ENCODE measurements around the gene GLCE.
A peak's percentile ranks its signal among the peaks of the same experiment; 100 is the strongest.

Gene GLCE

DNA sequence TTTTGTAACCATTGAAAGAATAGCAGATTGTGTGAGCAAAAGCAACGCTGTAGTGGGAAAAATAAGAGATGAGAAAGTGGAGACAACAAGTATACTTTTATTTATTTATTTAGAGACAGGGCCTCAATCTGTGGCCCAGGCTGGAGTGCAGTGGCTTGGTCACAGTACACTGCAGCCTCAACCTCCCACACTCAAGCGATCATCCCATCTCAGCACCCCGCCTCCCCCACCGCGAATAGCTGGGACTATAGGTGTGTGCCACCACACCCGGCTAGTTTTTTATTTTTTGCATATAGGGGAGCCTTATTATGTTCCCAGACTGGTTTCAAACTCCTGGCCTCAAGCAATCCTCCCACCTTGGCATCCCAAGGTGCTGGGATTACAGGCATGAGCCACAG is 1.6 kb upstream of the GLCE start:
- Histone ChIP-seq H4K12ac (ENCODE audit: low read depth, low read length) (no peak overlapping the region), H3K14ac (ENCODE audit: low read length) (no peak overlapping the region), H4K91ac (ENCODE audit: low read depth, low read length) (no peak overlapping the region), H3K27me3 (ENCODE audit: insufficient read depth, low read length) (no peaks in the 10 kb centered on the region), H3K36me3 (ENCODE audit: control insufficient read depth in 1 of 2, insufficient read depth in 2 of 2, low read length in 2 of 2) (no peaks in the 10 kb centered on the region), H2AK5ac (ENCODE audit: low read length) (no peak overlapping the region), H3K4me3 (ENCODE audit: low read depth, low read length) (no peak overlapping the region), H3K4ac (ENCODE audit: low read depth, low read length) (no peak overlapping the region), H3K79me2 (ENCODE audit: control insufficient read depth, insufficient read depth, low read length, poor library complexity) (peaks cover 9% of the 10 kb centered on the region), H3K9ac (ENCODE audit: low read length) (no peak overlapping the region), H2BK120ac (ENCODE audit: insufficient read depth, low read length, poor library complexity) (no peak overlapping the region), H3K4me1 (ENCODE audit: control insufficient read depth in 1 of 2, insufficient read depth in 2 of 2, low read length in 2 of 2) (no peaks in the 10 kb centered on the region), H3K27ac (ENCODE audit: low read depth, low read length) (no peak overlapping the region), H2AFZ (ENCODE audit: insufficient read depth, low read length, poor library complexity) (no peak overlapping the region), H4K8ac (ENCODE audit: low read depth, low read length) (no peak overlapping the region), H3K79me1 (ENCODE audit: low read length) (peaks cover 11% of the 10 kb centered on the region), H3K4me2 (ENCODE audit: low read length) (no peak overlapping the region), H3K9me3 (ENCODE audit: insufficient read depth, low read depth, low read length) (no peaks in the 10 kb centered on the region), H3K23ac (ENCODE audit: low read length) (no peak overlapping the region), H3K18ac (ENCODE audit: low read length) (no peak overlapping the region), H2BK12ac (ENCODE audit: low read length) (peak overlapping the region; percentile 48), H2BK5ac (ENCODE audit: low read depth, low read length, poor library complexity) (no peak overlapping the region)
- no peak for DNase-seq
- WGBS (ENCODE audit: extremely low coverage, insufficient coverage, insufficient read length) = no CpG with 5 or more reads among the region's 6 CpGs

DNA sequence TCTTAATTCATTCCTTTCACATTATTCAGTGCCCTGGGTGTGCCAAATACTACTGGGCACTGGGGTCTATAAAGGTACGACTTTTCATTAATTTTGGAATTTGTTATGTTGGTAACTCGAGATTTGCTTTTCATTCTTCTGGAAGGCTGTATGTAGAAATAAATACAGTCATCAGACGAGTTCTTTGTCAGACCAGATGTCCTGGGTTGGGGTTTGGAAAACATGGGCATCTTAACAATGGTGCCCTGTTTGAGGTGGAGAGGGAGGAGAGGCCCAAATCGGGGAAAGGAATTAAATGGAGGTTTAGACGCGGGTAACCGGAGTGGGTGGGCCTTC is 662 bp upstream of the GLCE start:
- peak overlapping the region; percentile 68 for H3K18ac ChIP-seq (ENCODE audit: low read length)
- H4K8ac ChIP-seq (ENCODE audit: low read depth, low read length) = peak overlapping the region; percentile 92
- H2BK120ac ChIP-seq (ENCODE audit: insufficient read depth, low read length, poor library complexity) = peak overlapping the region; percentile 48
- H3K9me3 ChIP-seq (ENCODE audit: insufficient read depth, low read depth, low read length) = no peaks in the 10 kb centered on the region
- DNase-seq = no peak
- no peak overlapping the region for H2AK5ac ChIP-seq (ENCODE audit: low read length)
- peak overlapping the region; percentile 79 for H4K12ac ChIP-seq (ENCODE audit: low read depth, low read length)
- no peak overlapping the region for H3K14ac ChIP-seq (ENCODE audit: low read length)
- H3K36me3 ChIP-seq (ENCODE audit: control insufficient read depth in 1 of 2, insufficient read depth in 2 of 2, low read length in 2 of 2) = no peaks in the 10 kb centered on the region
- H3K4me1 ChIP-seq (ENCODE audit: control insufficient read depth in 1 of 2, insufficient read depth in 2 of 2, low read length in 2 of 2) = no peaks in the 10 kb centered on the region
- no peaks in the 10 kb centered on the region for H3K27me3 ChIP-seq (ENCODE audit: insufficient read depth, low read length)
- H3K27ac ChIP-seq (ENCODE audit: low read depth, low read length) = no peak overlapping the region
- peak overlapping the region; percentile 11 for H2BK5ac ChIP-seq (ENCODE audit: low read depth, low read length, poor library complexity)
- peaks cover 11% of the 10 kb centered on the region for H3K79me1 ChIP-seq (ENCODE audit: low read length)
- no peak overlapping the region for H3K23ac ChIP-seq (ENCODE audit: low read length)
- peak overlapping the region; percentile 67 for H4K91ac ChIP-seq (ENCODE audit: low read depth, low read length)
- peak overlapping the region; percentile 66 for H2AFZ ChIP-seq (ENCODE audit: insufficient read depth, low read length, poor library complexity)
- peak overlapping the region; percentile 38 for H3K9ac ChIP-seq (ENCODE audit: low read length)
- no CpG with 5 or more reads among the region's 7 CpGs for WGBS (ENCODE audit: extremely low coverage, insufficient coverage, insufficient read length)
- H3K79me2 ChIP-seq (ENCODE audit: control insufficient read depth, insufficient read depth, low read length, poor library complexity) = peaks cover 9% of the 10 kb centered on the region
- peak overlapping the region; percentile 70 for H3K4me3 ChIP-seq (ENCODE audit: low read depth, low read length)
- no peak overlapping the region for H2BK12ac ChIP-seq (ENCODE audit: low read length)
- H3K4ac ChIP-seq (ENCODE audit: low read depth, low read length) = no peak overlapping the region
- peak overlapping the region; percentile 90 for H3K4me2 ChIP-seq (ENCODE audit: low read length)

DNA sequence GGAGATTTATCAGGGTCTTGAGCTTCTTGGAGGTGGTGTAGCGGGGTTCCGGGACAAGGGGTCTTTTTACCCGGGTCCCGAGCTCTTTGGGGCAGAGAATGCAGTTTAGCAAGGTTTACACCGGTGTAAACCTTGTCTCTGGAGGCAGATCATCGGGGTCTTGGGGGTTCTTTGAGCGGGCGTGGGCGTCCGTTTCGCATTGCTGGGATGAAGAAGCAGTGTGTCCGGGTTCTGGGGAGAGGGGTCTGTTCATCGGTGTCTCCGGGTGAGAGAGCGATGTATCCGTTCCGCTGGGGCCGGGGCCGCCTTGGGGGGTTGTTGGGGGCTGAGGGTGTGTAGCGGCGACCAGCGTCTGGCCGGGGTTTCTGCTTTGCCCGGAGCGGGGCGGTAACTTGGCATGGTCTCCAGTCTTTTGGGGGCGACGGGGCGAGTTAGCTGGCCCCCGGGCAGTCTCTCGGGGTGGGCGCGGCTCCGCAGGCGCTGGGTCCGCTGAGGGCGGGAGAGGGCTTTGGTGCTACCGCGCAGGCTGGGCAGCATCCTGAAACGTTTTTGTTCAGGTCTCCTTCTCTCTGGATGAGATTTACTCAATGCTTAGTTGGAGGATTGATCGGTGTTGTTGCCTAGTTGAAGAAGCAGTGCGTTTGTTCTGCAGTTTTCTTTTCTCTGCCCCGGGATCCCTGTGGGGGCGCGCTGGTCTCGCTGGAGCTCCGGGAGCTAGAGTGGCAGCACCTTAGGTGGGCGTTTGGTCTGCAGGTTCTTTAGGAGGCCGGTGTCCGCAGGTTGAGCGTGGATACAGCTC is 843 bp downstream of the GLCE start:
- Histone ChIP-seq H4K12ac (ENCODE audit: low read depth, low read length) (peak overlapping the region; percentile 32), H2BK12ac (ENCODE audit: low read length) (no peak overlapping the region)
- WGBS (ENCODE audit: extremely low coverage, insufficient coverage, insufficient read length) = no CpG with 5 or more reads among the region's 51 CpGs

DNA sequence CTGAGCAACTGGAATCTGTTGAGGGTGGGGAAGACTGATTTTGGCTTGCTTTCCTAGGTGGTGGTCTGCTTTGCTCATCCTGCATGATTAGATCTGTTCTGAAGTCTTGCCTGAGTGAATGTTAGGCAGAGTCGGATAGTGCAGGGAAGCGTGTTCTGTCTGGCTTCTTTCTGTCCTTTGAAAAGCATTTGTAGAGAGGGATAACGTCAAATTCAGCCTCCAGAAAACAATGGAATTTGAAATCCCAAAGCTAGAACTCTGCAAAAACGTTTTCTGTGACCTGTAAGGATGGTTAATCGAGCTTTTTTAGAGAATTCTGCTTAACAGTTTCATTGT is 1.4 kb downstream of the GLCE start:
- Histone ChIP-seq H3K4me1 (ENCODE audit: control insufficient read depth in 1 of 2, insufficient read depth in 2 of 2, low read length in 2 of 2) (no peaks in the 10 kb centered on the region), H3K23ac (ENCODE audit: low read length) (no peak overlapping the region), H3K4ac (ENCODE audit: low read depth, low read length) (peak overlapping the region; percentile 1), H3K4me3 (ENCODE audit: low read depth, low read length) (peak overlapping the region; percentile 87), H4K91ac (ENCODE audit: low read depth, low read length) (no peak overlapping the region), H3K36me3 (ENCODE audit: control insufficient read depth in 1 of 2, insufficient read depth in 2 of 2, low read length in 2 of 2) (no peaks in the 10 kb centered on the region), H3K27me3 (ENCODE audit: insufficient read depth, low read length) (no peaks in the 10 kb centered on the region), H3K18ac (ENCODE audit: low read length) (no peak overlapping the region), H4K8ac (ENCODE audit: low read depth, low read length) (no peak overlapping the region), H3K4me2 (ENCODE audit: low read length) (peak overlapping the region; percentile 77), H2BK120ac (ENCODE audit: insufficient read depth, low read length, poor library complexity) (peak overlapping the region; percentile 57), H3K79me1 (ENCODE audit: low read length) (peaks cover 11% of the 10 kb centered on the region), H2AK5ac (ENCODE audit: low read length) (no peak overlapping the region), H3K14ac (ENCODE audit: low read length) (no peak overlapping the region), H3K79me2 (ENCODE audit: control insufficient read depth, insufficient read depth, low read length, poor library complexity) (peaks cover 9% of the 10 kb centered on the region), H4K12ac (ENCODE audit: low read depth, low read length) (no peak overlapping the region), H3K9ac (ENCODE audit: low read length) (peak overlapping the region; percentile 28), H2AFZ (ENCODE audit: insufficient read depth, low read length, poor library complexity) (no peak overlapping the region), H3K27ac (ENCODE audit: low read depth, low read length) (no peak overlapping the region), H2BK12ac (ENCODE audit: low read length) (no peak overlapping the region), H3K9me3 (ENCODE audit: insufficient read depth, low read depth, low read length) (no peaks in the 10 kb centered on the region), H2BK5ac (ENCODE audit: low read depth, low read length, poor library complexity) (no peak overlapping the region)
- no CpG with 5 or more reads among the region's 5 CpGs for WGBS (ENCODE audit: extremely low coverage, insufficient coverage, insufficient read length)
- no peak for DNase-seq

More for the DNA sequence above, 843 bp downstream of the GLCE start:
- Histone ChIP-seq H2AK5ac (ENCODE audit: low read length) (no peak overlapping the region), H2BK5ac (ENCODE audit: low read depth, low read length, poor library complexity) (no peak overlapping the region), H2BK120ac (ENCODE audit: insufficient read depth, low read length, poor library complexity) (peak overlapping the region; percentile 57), H3K79me2 (ENCODE audit: control insufficient read depth, insufficient read depth, low read length, poor library complexity) (peaks cover 9% of the 10 kb centered on the region), H3K9ac (ENCODE audit: low read length) (peak overlapping the region; percentile 79), H3K36me3 (ENCODE audit: control insufficient read depth in 1 of 2, insufficient read depth in 2 of 2, low read length in 2 of 2) (no peaks in the 10 kb centered on the region), H4K91ac (ENCODE audit: low read depth, low read length) (peak overlapping the region; percentile 10), H3K18ac (ENCODE audit: low read length) (peak overlapping the region; percentile 80), H3K9me3 (ENCODE audit: insufficient read depth, low read depth, low read length) (no peaks in the 10 kb centered on the region), H3K4me2 (ENCODE audit: low read length) (peak overlapping the region; percentile 77), H3K23ac (ENCODE audit: low read length) (no peak overlapping the region), H3K27me3 (ENCODE audit: insufficient read depth, low read length) (no peaks in the 10 kb centered on the region), H3K14ac (ENCODE audit: low read length) (peak overlapping the region; percentile 41), H4K8ac (ENCODE audit: low read depth, low read length) (peak overlapping the region; percentile 43), H3K79me1 (ENCODE audit: low read length) (peaks cover 11% of the 10 kb centered on the region), H3K4ac (ENCODE audit: low read depth, low read length) (peak overlapping the region; percentile 84), H3K4me1 (ENCODE audit: control insufficient read depth in 1 of 2, insufficient read depth in 2 of 2, low read length in 2 of 2) (no peaks in the 10 kb centered on the region), H2AFZ (ENCODE audit: insufficient read depth, low read length, poor library complexity) (peak overlapping the region; percentile 30), H3K4me3 (ENCODE audit: low read depth, low read length) (peak overlapping the region; percentile 87), H3K27ac (ENCODE audit: low read depth, low read length) (no peak overlapping the region)
- peak in 1 of 2 donors; percentile 14 for DNase-seq
